SK-N-SH (cell line): ENCODE measurements around the gene PCDHB16. TPM values are rescaled to one million over a fixed set of nuclear protein-coding genes. Genes with fewer than 3 reads are reported as not detected.

Source experiments
- CTCF ChIA-PET: fragments of 300-600, 350-600 bp; formaldehyde crosslinking; extraction: SDS; loops from one replicate; lab custom pipeline; 2021; lab: Yijun Ruan, JAX
- POLR2A ChIA-PET: fragments of 350-600 bp; sonication (Branson Sonifier 250); formaldehyde crosslinking; extraction: SDS; loops from one replicate; lab custom pipeline; 2020; ENCODE audit warnings: antibody characterized with exemption, inconsistent platforms; lab: Yijun Ruan, JAX
- DNase-seq: peaks from one replicate; pipeline ENCODE4 v3.0.0; 2012
- H2AFZ ChIP-seq: fragments of 200-600 bp; sonication (generic); 2 replicates; pipeline ENCODE4 v1.8.1; 2016; ENCODE audit warnings: antibody characterized with exemption, mild to moderate bottlenecking, low read depth
- H3F3A ChIP-seq: fragments of 200-600 bp; sonication (generic); replicated peaks from 2 replicates; pipeline ENCODE3; 2016; ENCODE audit warnings: antibody characterized with exemption, mild to moderate bottlenecking; ENCODE audit not compliant: insufficient read depth
- H3K27ac ChIP-seq, 2 experiments: fragments of 200-500 bp in 1 of 2; fragments of 200-600 bp in 1 of 2; sonication (Bioruptor generic) in 1 of 2; sonication (generic), shearing (Covaris generic) in 1 of 2; 2 replicates each; pipeline versions ENCODE4 v1.5.1 to v1.6.1; 2014 to 2016; ENCODE audit warnings: low read depth in 2 of 2, inconsistent platforms in 1 of 2, low read length in 1 of 2, mild to moderate bottlenecking in 1 of 2, mixed read lengths in 1 of 2
- H3K27me3 ChIP-seq: fragments of 200-600 bp; sonication (generic), shearing (Covaris generic); 2 replicates; pipeline ENCODE4 v1.6.1; 2016; ENCODE audit warnings: mixed run types; ENCODE audit not compliant: insufficient read depth
- H3K36me3 ChIP-seq, 2 experiments: fragments of 200-500 bp in 1 of 2; fragments of 200-600 bp in 1 of 2; sonication (Bioruptor generic) in 1 of 2; sonication (generic) in 1 of 2; replicated peaks in 1 of 2; 2 replicates each; pipeline versions ENCODE3 to v1.5.1; 2014 to 2016; ENCODE audit warnings: low read length in 1 of 2, mild to moderate bottlenecking in 1 of 2; ENCODE audit not compliant: insufficient read depth in 2 of 2, control insufficient read depth in 1 of 2
- H3K4me1 ChIP-seq, 2 experiments: fragments of 200-500 bp in 1 of 2; fragments of 200-600 bp in 1 of 2; sonication (Bioruptor generic) in 1 of 2; sonication (generic), shearing (Covaris generic) in 1 of 2; 2 replicates each; pipeline versions ENCODE4 v1.5.1 to v1.6.1; 2014 to 2016; ENCODE audit warnings: low read depth in 1 of 2, low read length in 1 of 2, mixed run types in 1 of 2; ENCODE audit not compliant: insufficient read depth in 2 of 2, control insufficient read depth in 1 of 2
- H3K4me2 ChIP-seq: fragments of 200-600 bp; sonication (generic), shearing (Covaris generic); 2 replicates; pipeline ENCODE4 v1.6.1; 2017; ENCODE audit warnings: mixed run types
- H3K4me3 ChIP-seq, 2 experiments: fragments of 200-500 bp in 1 of 2; fragments of 200-600 bp in 1 of 2; sonication (Bioruptor generic) in 1 of 2; sonication (generic), shearing (Covaris generic) in 1 of 2; 2 replicates each; pipeline versions ENCODE4 v1.5.1 to v1.8.1; 2014 to 2016; ENCODE audit warnings: low read depth in 2 of 2, inconsistent platforms in 1 of 2, low read length in 1 of 2, mild to moderate bottlenecking in 1 of 2, mixed read lengths in 1 of 2, moderate library complexity in 1 of 2
- H3K79me2 ChIP-seq: fragments of 200-600 bp; sonication (generic); 2 replicates; pipeline ENCODE4 v1.8.1; 2017; ENCODE audit warnings: mild to moderate bottlenecking; ENCODE audit not compliant: insufficient read depth
- H3K9ac ChIP-seq: fragments of 200-600 bp; sonication (generic); 2 replicates; pipeline ENCODE4 v1.6.1; 2017; ENCODE audit warnings: mixed run types
- H3K9me2 ChIP-seq: fragments of 200-600 bp; sonication (generic); 2 replicates; pipeline ENCODE4 v1.6.1; 2017; ENCODE audit warnings: mixed run types
- H3K9me3 ChIP-seq: fragments of 200-600 bp; sonication (generic); 2 replicates; pipeline ENCODE4 v1.6.1; 2017; ENCODE audit warnings: mixed run types, mild to moderate bottlenecking, moderate library complexity
- H4K20me1 ChIP-seq: fragments of 200-600 bp; sonication (generic); 2 replicates; pipeline ENCODE4 v1.6.1; 2017; ENCODE audit warnings: mild to moderate bottlenecking, mixed run types; ENCODE audit not compliant: insufficient read depth
- CTCF ChIP-seq: fragments of 200-600 bp; sonication (generic); IDR thresholded peaks from 2 replicates; pipeline ENCODE4 v1.6.1; 2017; ENCODE audit warnings: antibody characterized with exemption, mild to moderate bottlenecking, moderate library complexity
- ELF1 ChIP-seq: IDR thresholded peaks from 2 replicates; pipeline ENCODE4 v1.4.0; 2012
- MXI1 ChIP-seq: IDR thresholded peaks from 2 replicates; pipeline ENCODE4 v1.6.1; 2012; ENCODE audit warnings: mild to moderate bottlenecking, low read depth, low read length, improper control_type of control experiment
- RAD21 ChIP-seq: IDR thresholded peaks from 2 replicates; pipeline ENCODE4 v1.6.1; 2012; ENCODE audit warnings: mild to moderate bottlenecking, low read length
- SMC3 ChIP-seq: IDR thresholded peaks from 2 replicates; pipeline ENCODE4 v1.6.1; 2012; ENCODE audit warnings: low read depth, low read length, improper control_type of control experiment
- TEAD4 ChIP-seq: IDR thresholded peaks from 2 replicates; pipeline ENCODE4 v1.4.0; 2012; ENCODE audit warnings: mild to moderate bottlenecking, borderline replicate concordance; ENCODE audit not compliant: insufficient read depth
- WGBS: methylation state at CpG from one replicate; pipeline ENCODE4 v1.1.6; 2017; ENCODE audit warnings: low lambda C conversion rate; 5-methylcytosine and 5-hydroxymethylcytosine counted together
- polyA plus RNA-seq, 3 experiments: library from polyadenylated mRNA; depleted of rRNA; stranded (reverse); fragments of >200 nt; gene quantifications; 2 replicates each; pipeline ENCODE4 v1.2.3, GENCODE V29; 2012

The PCDHB16 gene
- 2.3 and 2.7 TPM in 2 replicates for polyA plus RNA-seq (2012; rRNA removed)
- polyA plus RNA-seq (2012; cell fraction: cytosol; rRNA removed), result 2.2 and 3.3 TPM in 2 replicates
- 3.5 and 4.8 TPM in 2 replicates for polyA plus RNA-seq (2012; cell fraction: nucleus; rRNA removed)

DNA sequence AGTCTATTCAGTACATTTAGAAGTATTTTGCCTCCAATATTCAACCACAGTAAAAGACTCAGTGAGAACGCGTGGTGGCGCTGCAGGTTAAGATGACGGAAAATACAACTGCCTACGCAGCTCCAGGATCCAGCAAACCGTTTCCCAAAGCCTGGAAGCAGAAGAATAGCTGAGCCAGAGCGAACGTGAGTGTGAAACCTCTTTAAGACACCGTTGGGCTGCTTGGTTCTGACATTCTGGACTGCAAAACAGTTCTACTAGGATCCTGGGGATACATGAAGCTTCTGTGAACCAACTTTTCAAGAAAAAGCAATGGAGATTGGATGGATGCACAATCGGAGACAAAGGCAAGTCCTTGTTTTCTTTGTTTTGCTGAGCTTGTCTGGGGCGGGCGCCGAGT is at the start of gene PCDHB16:
Gene PCDHB16 (plus strand): TSS at position 140 of the 400 bp plus-strand sequence. CDS start 173 bp downstream, at position 313.
- Histone ChIP-seq H3K9me3 (no peaks in the 10 kb centered on the region), H4K20me1 (no peaks in the 10 kb centered on the region), H2AFZ (no peak within 1 kb of the TSS), H3K4me2 (peak within 1 kb of the TSS; percentile 41), H3K27me3 (no peaks in the 10 kb centered on the region), H3K9me2 (no peaks in the 10 kb centered on the region), H3K4me3 (peak within 1 kb of the TSS; percentile 47 to 48), H3K27ac (peak within 1 kb of the TSS; percentile 19 to 51; a peak in 3 of 4 replicates), H3K4me1 (no peaks in the 10 kb centered on the region), H3K36me3 (peaks cover 0 to 6% of the 10 kb centered on the region in 2 experiments), H3K9ac (peak within 1 kb of the TSS; percentile 58), H3F3A (no peaks in the 10 kb centered on the region), H3K79me2 (no peaks in the 10 kb centered on the region)
- ChIA-PET CTCF (interaction anchor here (0.6 to 2.5 kb wide), 29 partner anchors 9 to 452 kb away, joined by 3 to 27 read pairs (median 3); partner anchors contain the start of genes PCDHB1, PCDHB10, PCDHB11 and PCDHB14), POLR2A (interaction anchor here (1.0 to 1.4 kb wide), 3 partner anchors 138 to 382 kb away, joined by 6 to 7 read pairs (median 7); partner anchors contain the start of gene TAF7)
- DNase-seq, result peak; percentile 64
- 18% methylated on average over 13 of the region's 13 CpGs for WGBS
- TF ChIP-seq CTCF (peak; percentile 64), SMC3 (peak; percentile 46; the same call in 1 of the 2 replicates), TEAD4 (no peak), RAD21 (peak; percentile 70)

DNA sequence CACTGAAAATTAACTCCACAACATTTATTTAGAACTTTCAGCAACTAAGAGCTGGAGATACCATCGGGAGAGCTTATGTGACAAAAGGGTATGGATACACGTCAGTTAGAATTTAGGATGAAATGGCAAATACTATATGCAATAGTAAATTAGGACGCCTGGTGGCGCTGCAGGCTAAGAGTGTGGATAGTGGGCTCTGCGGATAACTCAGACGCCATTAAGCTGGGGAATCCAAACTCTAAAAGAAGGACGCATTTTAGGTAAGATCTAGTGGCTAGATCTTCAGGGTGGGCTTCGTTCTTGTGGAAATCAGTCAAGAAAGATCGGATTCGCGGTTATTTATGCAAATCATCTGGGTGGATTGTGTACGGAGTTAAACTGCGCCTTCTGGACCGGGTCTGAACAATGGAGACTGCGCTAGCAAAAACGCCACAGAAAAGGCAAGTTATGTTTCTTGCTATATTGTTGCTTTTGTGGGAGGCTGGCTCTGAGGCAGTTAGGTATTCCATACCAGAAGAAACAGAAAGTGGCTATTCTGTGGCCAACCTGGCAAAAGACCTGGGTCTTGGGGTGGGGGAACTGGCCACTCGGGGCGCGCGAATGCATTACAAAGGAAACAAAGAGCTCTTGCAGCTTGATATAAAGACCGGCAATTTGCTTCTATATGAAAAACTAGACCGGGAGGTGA is 47.0 kb upstream of the PCDHB16 start, which contains the start of gene PCDHB5:
Gene PCDHB5 (plus strand): TSS at position 177 of the 688 bp plus-strand sequence. CDS start 229 bp downstream, at position 406.
- no peaks in the 10 kb centered on the region for H3K27me3 ChIP-seq
- ChIA-PET CTCF (interaction anchor here (1.1 to 1.6 kb wide), 2 partner anchors 15 to 42 kb away, joined by 4 to 5 read pairs; partner anchors contain the start of gene PCDHB6), POLR2A (no interaction called here)
- no peak within 1 kb of the TSS for H2AFZ ChIP-seq
- WGBS, result 50% methylated on average over 22 of the region's 22 CpGs
- H3K79me2 ChIP-seq, result no peaks in the 10 kb centered on the region
- no peak within 1 kb of the TSS; a peak in 2 of 4 replicates for H3K4me3 ChIP-seq
- H3K9me2 ChIP-seq, result no peaks in the 10 kb centered on the region
- H3K9me3 ChIP-seq, result 0 out of 2 replicates have a peak, but pooled peaks cover 3% of the 10 kb centered on the region
- no peaks in the 10 kb centered on the region for H3K4me1 ChIP-seq
- H3K36me3 ChIP-seq, result no peaks in the 10 kb centered on the region
- no peak within 1 kb of the TSS for H3K4me2 ChIP-seq
- H3K27ac ChIP-seq, result no peak within 1 kb of the TSS
- no peaks in the 10 kb centered on the region for H4K20me1 ChIP-seq
- no peak for DNase-seq
- no peak for TF ChIP-seq ELF1
- no peak for TF ChIP-seq MXI1
- peak; percentile 36 for TF ChIP-seq CTCF
- no peak within 1 kb of the TSS for H3K9ac ChIP-seq
- H3F3A ChIP-seq, result no peaks in the 10 kb centered on the region
